HG03135 (cell line): ENCODE data around the gene SUFU.

Experiments
- ATAC-seq: cut with Tn5 transposase; IDR thresholded peaks from one replicate; pipeline ENCODE4 v1.9.1; 2021; ENCODE audit warnings: mild to moderate bottlenecking, moderate library complexity; ENCODE audit not compliant: unreplicated experiment

SUFU gene

DNA sequence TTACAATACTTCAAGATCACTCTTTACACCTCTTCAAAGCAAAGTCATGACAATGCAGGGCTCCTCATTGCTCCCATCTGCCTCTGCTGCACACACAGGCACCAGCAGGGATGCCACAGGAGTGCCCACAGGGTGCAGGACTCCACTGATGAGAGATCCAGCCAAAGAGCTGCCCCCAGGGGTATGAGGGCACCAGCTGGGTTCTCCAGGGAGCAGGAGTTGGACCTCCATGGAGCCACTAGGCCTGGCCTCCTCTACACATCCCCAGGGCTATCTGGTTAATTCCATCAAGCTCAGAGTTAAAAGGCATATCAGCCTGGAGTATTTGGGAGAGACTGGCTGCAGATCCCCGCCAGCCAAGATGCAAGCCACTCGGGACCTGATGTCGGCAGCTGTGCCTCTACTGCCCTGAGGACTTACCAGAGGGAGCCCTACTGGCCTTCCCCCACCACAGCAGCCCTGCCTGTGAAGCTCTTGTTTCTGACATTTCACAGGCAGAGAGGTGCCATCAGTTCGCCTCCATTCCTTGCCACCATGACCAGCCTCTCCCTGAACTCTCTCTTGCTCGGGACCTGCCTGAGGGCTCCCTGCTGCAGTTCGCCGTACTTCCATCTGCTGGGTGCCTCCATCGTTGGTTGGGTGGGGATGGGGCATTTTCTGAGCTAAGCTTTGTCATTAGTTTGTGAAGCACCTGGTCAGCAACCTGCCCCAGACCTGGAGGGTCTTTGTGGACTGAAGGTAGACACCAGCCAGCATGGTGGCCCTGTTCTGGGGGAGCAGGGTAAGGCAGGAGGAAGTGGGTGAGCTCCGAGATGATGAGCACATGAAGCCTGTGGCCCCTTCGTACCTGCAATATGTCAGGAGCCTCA lies 128.0 kb downstream of the SUFU start:
- no peak for ATAC-seq

- no peak for ATAC-seq
Observed at GRCh38 chr10:102632394-102633111, 128.8 kb downstream of the SUFU start.

DNA sequence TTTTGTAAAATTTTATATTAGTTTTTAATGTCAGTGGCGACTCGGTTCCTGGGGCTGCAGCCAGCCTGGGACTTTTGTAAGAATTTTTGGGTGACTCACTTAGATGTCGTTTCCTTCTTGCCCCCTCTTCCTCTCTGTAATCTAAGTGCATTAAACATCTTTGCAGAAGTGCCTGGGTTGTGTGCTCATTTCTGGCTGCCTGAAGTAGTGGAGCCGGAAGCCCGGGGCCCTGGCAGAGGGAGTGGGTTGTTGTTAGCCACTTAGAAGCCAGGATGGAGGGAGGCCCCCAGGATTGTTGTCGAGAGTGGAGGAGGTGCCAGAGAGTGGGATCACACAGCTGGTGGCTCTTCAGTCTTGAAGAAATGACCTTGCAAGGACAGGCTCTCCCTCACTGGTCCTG lies 129.5 kb downstream of the SUFU start:
- ATAC-seq: no peak

- no peak for ATAC-seq
Observed at GRCh38 chr10:102633848-102634247, 130.1 kb downstream of the SUFU start.

GRCh38 chr10:102634686-102635085 lies 130.9 kb downstream of the SUFU start:
- ATAC-seq: no peak

- ATAC-seq: no peak
Observed at GRCh38 chr10:102635377-102635776, 131.6 kb downstream of the SUFU start.

DNA sequence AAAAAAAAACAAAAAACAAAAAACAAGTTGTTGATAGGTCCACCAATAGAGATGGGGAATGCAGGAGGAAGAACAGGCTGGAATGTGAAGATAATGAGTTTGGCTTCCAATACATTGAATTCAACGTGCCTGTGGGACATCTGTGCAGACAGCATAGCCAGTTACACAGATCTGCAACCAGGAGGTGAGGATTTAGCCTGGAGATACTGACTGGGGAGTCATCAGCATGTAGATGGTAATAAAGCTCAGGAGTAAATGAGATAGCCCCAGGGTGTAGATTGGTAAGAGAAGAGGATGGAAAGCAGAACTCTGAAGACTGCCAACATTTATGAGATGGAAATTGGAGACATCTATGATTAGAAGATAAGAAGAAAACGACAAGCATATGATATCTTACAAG lies 135.8 kb downstream of the SUFU start:
- no peak for ATAC-seq

DNA sequence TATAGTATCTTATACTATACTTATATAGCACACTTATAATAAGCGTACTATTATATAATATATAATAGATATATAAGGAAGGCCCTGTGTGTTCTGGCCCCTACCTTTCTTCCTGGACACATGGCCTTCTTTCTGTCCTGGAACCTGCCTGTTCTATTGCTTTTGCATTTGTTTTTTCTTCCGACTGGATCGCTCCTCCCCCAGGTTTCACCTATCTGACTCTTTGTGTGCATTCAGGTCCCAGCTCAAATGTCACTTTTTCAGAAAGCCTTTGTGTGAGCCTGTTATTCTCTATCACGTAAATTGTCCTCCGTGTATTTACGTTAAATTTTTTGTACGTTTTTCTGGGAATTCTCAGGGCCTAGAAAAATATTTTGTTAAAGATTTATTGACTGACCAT lies 137.6 kb downstream of the SUFU start:
- ATAC-seq: no peak

DNA sequence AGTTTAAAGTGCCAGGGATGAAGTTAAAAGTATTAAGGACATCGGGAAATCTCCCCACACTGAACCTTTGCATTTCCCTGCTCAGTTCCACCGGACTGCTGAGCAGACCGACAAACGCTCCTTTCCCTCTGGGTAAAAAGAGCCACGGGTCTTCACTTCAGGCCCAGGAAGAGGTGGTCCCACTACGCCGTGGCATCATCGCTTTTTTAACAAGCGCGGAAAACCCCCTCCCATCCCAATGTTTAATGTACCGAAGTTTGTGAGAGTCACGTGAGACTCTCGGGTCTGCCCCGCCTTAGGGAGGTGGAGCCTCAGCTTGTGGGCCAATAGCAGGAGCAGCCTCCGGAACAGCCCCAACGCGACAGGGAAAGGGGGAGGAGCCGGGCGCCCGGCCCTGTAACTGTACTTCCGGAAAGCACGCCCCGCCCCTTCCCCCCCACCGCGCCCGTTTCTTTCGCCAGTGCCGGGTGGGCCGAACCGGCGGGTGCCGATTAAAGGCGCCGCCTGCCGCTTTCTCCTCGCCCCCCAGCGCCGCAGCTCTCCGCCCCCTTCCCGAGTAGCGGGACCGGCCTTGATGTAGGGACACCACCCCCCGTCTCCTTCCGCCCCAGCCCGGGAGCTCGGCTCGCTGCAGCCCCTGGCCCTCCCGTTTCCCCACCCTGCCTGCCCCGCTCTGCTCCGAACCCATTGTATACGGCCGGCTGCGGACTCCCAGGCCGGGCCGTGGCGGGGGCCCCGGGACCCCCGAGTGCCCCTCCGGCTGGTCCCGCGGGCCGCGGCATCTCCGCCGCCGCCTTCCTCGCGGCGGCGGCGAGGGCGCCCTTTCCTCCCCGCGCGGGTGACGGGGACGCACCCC lies 138.3 kb downstream of the SUFU start:
- ATAC-seq: peak; percentile 50

- ATAC-seq: no peak
Observed at GRCh38 chr10:102642736-102643335, 139.1 kb downstream of the SUFU start.

DNA sequence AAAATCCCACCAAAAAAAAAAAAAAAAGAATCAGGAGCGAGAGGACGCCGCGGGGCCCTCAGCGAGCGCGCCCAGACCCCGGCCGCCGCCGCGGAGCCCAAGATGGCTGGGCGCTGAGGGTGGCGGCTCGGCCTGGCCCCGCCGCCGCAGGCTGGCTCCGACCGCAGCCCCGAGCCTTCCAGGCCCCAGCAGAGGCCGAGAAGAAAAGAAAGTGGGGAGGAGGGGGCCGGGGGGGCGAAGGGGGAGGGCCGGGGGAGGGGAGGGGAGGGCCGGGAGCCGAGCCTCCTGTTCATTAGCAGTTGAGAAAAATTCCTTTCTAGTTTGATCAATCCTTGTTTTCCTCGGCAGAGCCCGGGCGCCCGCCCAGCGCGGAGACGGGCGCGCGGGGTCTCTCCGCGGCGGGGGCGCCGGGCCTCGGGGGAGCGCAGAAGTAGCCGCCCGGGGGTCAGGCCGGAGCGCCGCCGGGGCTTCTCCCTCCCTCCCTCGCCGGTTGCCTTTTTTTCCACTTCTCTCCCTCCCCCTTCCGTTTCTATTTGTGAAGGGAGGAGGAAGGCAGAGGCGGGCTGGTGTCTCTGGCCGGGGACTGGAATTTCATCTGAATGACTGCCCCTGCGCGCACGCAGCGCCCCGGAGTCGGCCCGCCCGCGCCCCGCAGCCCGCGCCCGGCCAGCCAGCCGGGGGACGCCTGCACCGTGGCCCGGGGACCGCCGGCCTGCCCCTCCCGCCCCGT lies 139.7 kb downstream of the SUFU start:
- ATAC-seq: no peak

DNA sequence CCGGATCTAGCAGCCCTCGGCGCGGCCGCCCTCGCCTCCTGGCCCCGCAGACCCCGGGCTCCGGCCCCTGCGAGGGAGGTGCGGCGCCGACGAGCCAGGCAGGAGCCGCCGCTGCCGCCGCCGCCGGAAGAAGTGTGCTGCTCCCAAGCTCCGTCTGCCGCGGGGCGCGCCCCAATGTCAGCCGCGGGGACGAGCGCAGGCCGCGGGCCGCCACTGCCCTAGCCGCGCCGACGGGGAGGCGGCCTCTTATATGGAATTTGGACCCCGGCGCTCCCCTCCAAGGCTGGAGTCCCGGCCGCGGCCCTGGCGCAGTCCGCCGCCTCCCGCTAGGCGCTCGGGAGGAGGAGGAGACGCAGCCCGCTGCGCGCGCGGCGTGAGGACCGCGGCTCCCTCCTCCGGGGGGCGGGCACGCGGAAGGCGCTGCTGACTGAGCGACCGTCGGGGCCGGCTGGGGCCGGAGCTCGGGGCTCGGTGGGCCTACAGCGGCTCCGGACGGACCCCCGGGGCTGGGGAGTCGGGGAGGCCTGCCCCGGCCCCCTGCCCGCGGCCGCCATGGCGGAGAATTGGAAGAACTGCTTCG lies 140.4 kb downstream of the SUFU start, which contains the start of gene TRIM8:
Gene TRIM8, plus strand, starts transcription at position 414 of the 580 bp plus-strand sequence. Its CDS starts 139 bp downstream, at position 553.
- no peak for ATAC-seq

DNA sequence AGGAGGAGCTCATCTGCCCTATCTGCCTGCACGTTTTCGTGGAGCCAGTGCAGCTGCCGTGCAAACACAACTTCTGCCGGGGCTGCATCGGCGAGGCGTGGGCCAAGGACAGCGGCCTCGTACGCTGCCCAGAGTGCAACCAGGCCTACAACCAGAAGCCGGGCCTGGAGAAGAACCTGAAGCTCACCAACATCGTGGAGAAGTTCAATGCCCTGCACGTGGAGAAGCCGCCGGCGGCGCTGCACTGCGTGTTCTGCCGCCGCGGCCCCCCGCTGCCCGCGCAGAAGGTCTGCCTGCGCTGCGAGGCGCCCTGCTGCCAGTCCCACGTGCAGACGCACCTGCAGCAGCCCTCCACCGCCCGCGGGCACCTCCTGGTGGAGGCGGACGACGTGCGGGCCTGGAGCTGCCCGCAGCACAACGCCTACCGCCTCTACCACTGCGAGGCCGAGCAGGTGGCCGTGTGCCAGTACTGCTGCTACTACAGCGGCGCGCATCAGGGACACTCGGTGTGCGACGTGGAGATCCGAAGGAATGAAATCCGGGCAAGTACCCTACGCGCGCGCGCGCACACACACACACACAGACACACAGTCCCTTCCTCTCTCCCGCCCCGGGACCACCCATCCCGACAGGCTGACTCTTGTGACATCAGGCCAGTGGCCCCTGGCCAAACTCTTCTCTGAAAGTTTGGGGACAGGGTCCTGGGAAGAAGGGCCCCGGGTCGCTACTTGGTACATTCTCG lies 141.0 kb downstream of the SUFU start:
- no peak for ATAC-seq

DNA sequence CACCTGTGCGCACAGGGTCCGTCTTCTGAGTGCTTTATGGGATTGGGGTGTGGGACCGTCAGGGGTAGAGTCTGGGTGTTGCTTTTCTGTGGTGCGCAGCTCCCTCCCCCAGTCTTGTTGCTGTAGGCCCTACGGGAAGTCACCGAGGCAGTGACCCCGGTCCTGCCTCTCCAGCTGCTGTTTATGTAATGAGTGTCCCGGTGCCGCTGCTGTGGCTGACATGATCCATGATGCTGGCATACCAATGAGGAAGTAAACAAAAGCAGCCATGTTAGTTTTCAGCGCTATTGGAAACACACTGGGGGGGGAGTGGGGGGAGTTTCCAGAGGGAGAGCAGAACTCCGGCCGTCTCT lies 141.6 kb downstream of the SUFU start:
- no peak for ATAC-seq

DNA sequence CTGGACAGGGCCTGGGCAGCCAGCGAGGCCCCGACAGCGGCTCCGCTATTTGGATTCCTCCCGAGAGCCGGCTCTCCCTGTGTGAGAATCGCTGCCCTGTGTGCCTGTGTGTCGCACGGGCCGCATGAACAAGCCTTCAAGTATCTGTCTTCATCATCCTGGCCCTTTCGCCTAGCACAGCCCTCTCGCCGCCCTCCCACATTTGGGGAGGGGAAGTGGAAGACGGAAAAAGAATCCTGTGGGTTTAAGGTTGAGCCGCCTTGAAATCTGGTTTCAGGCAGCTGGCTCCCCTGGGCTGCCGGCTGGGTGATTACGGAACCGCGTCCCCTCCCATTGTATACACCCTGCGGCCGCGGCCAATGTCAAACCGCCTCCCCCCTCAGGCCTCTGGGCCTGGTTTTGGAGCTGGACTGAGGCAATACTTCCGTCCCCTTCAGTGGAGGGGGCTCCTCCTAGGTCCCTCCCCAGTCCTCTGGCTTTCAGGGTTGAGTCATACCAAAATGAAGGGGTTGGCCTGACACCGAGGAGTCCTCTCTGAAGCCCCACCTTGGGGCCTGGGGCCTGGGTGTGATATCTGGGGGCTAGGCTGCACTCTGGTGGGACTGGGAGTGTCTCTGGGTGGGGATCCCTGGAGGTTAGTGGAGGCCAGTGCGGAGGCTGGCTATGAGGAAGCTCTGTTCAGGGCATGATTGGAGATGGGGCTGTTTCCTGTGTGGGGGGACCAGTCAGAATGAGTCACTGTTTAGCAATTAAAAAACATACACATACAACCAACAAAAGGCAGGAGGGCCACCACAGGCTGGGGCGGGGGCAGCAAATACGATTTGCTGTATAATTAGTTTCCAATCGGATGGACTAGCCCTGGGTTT lies 142.2 kb downstream of the SUFU start:
- ATAC-seq: peak; percentile 39

GRCh38 chr10:102646610-102647442 lies 143.1 kb downstream of the SUFU start:
- ATAC-seq: no peak
